Right atrium auricular region (tissue), 2 donors: Measurements from ENCODE around the gene SRP14. TPM values are rescaled to one million over a fixed set of nuclear protein-coding genes. Genes with fewer than 3 reads are reported as not detected.

Experiments
- DNase-seq: peaks from one replicate; pipeline ENCODE4 v3.0.0-alpha.2; 2019; ENCODE audit warnings: low spot score
- H3K27ac ChIP-seq, 2 donors: fragments of 200-600 bp; sonication (generic); 1 replicate in 1 of 2; 2 replicates in 1 of 2; pipeline ENCODE4 v1.5.1; 2016 to 2019
- H3K27me3 ChIP-seq, 2 donors: fragments of 200-600 bp; sonication (generic); one replicate each; pipeline versions ENCODE4 v1.5.1 to v1.6.0; 2017 to 2019
- H3K36me3 ChIP-seq: fragments of 200-600 bp; sonication (generic); one replicate; pipeline ENCODE4 v1.5.1; 2016
- H3K4me1 ChIP-seq, 2 donors: fragments of 200-600 bp; sonication (generic); one replicate each; pipeline versions ENCODE4 v1.5.1 to v1.6.0; 2017 to 2019
- H3K4me3 ChIP-seq, 2 donors: fragments of 200-600 bp; sonication (generic); 1 replicate in 1 of 2; 2 replicates in 1 of 2; pipeline ENCODE4 v1.5.1; 2017 to 2019; ENCODE audit warnings: mild to moderate bottlenecking in 1 of 2, moderate library complexity in 1 of 2
- H3K9me3 ChIP-seq, 2 donors: fragments of 200-600 bp; sonication (generic); one replicate each; pipeline ENCODE4 v1.5.1; 2019
- total RNA-seq, 2 donors: library from RNA; depleted of rRNA; stranded (reverse); fragments of >200 nt; gene quantifications; one replicate each; pipeline ENCODE4 v1.1.0, GENCODE V29; 2016
- TF ChIP-seq, protein P1 (sequence below), 2 donors: fragments of 200-600 bp; sonication (generic); IDR thresholded peaks; one replicate each; pipeline ENCODE4 v1.5.1; 2019; ENCODE audit warnings: antibody characterized with exemption in 2 of 2

The SRP14 gene
- total RNA-seq, 2 donors from 2014 or later = 255 to 283 TPM

DNA sequence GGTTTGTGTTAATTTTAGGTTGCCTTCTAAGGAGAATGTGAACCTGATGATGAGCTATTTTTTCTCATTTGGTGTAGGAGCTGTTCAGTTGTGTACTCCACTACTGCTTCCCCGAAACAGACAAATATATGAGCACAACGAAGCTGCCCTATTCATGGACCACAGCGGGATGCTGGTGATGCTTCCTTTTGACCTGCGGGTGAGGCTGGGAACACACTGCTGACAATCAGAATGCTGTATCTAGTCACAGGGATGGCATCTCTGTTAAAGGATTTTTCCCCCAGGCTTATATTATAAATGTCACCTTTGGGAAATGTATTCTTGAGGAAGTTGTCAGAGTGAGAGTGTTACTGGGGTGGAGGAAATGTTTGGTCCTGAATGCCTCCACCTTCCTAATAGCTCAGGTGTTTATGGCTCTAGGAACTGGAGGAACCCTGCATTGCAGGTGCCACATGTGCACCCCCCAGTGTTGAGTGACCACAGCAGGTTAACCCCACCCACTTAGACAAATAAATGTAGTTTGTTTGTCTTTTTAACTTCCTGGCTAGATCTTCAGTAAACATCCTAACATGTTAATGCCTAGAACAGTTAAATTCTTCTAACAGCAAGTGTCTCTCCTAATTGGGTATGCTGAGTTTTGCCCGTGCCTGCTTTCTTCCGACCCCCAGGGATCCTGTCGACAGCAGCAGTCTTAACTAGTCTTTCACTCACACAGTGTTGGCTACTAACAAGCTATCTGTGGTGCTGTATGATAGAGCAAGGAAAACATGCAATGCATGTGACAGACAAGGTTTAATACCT, 35.7 kb downstream of the SRP14 start:
- no peak overlapping the region for H3K27ac ChIP-seq
- H3K4me3 ChIP-seq = no peak overlapping the region
- DNase-seq = no peak
- no peaks in the 10 kb centered on the region for H3K27me3 ChIP-seq
- no peaks in the 10 kb centered on the region for H3K4me1 ChIP-seq
- H3K9me3 ChIP-seq = no peaks in the 10 kb centered on the region
- peaks cover 82% of the 10 kb centered on the region for H3K36me3 ChIP-seq
- TF ChIP-seq, protein P1, sequence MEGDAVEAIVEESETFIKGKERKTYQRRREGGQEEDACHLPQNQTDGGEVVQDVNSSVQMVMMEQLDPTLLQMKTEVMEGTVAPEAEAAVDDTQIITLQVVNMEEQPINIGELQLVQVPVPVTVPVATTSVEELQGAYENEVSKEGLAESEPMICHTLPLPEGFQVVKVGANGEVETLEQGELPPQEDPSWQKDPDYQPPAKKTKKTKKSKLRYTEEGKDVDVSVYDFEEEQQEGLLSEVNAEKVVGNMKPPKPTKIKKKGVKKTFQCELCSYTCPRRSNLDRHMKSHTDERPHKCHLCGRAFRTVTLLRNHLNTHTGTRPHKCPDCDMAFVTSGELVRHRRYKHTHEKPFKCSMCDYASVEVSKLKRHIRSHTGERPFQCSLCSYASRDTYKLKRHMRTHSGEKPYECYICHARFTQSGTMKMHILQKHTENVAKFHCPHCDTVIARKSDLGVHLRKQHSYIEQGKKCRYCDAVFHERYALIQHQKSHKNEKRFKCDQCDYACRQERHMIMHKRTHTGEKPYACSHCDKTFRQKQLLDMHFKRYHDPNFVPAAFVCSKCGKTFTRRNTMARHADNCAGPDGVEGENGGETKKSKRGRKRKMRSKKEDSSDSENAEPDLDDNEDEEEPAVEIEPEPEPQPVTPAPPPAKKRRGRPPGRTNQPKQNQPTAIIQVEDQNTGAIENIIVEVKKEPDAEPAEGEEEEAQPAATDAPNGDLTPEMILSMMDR (IDR thresholded peaks at IDR 0.05) = no peak

DNA sequence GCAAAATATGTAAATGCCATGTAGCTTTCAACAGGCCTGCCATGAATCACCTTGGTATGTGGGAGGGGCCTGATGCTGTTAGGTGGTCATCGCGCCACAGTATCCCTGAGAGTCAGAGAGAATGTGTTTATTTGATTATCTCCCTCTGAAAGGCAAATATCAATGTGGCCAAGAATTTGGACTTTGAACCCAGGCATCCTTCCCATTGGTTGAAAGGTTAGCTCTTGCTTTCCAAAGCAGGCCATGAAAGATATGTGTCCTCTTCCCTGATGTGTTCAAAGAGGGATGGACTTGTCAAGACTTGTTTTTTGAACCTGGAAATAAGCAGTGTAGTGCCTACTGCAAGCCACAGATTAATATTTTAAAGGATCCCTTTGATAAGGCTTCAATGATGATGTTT, 36.7 kb downstream of the SRP14 start:
- no peak overlapping the region for H3K4me3 ChIP-seq
- no peaks in the 10 kb centered on the region for H3K27me3 ChIP-seq
- no peaks in the 10 kb centered on the region for H3K9me3 ChIP-seq
- no peak for DNase-seq
- no peaks in the 10 kb centered on the region for H3K4me1 ChIP-seq
- TF ChIP-seq, protein P1 (IDR thresholded peaks at IDR 0.05) = no peak
- no peak overlapping the region for H3K27ac ChIP-seq
- H3K36me3 ChIP-seq = peaks cover 77% of the 10 kb centered on the region

- H3K36me3 ChIP-seq = peaks cover 68% of the 10 kb centered on the region
Measured at GRCh38 chr15:39999538-40000200, 39.3 kb downstream of the SRP14 start.

DNA sequence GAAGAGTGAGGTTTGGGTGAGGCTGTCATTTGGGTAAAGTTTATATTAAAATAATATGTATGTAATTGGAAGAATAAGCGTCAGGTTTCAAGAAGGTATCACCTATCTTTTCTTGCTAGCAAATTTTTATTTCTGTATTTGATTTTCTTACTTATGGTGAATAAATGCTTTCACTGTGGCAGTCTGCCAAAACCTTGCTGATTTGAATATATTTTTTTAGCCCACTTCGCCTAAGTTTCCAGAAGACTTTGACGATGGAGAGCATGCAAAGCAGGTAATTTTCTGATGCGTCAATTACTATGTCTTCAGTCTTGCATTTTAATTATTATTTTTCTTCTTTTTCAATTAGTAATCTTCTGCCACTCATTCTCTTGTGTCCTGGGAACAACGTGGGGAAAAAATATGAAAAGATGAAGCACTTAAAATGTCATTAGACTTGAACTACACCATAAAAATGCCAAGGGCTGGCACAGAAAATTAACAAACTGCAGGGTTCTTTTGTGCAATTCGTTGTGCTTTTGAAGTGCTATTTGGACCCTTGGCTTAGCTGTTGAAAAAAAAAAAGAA, 40.4 kb downstream of the SRP14 start:
- Histone ChIP-seq H3K9me3 (no peaks in the 10 kb centered on the region), H3K4me3 (no peak overlapping the region), H3K27me3 (no peaks in the 10 kb centered on the region), H3K4me1 (no peaks in the 10 kb centered on the region), H3K27ac (no peak overlapping the region), H3K36me3 (peaks cover 62% of the 10 kb centered on the region)
- DNase-seq = no peak
- TF ChIP-seq, protein P1 (IDR thresholded peaks at IDR 0.05) = no peak

More at GRCh38 chr15:39999538-40000200, 39.3 kb downstream of the SRP14 start:
- Histone ChIP-seq H3K27ac (no peak overlapping the region), H3K4me3 (no peak overlapping the region), H3K27me3 (no peaks in the 10 kb centered on the region), H3K4me1 (no peaks in the 10 kb centered on the region), H3K9me3 (no peaks in the 10 kb centered on the region)
- TF ChIP-seq, protein P1 (IDR thresholded peaks at IDR 0.05) = no peak
- DNase-seq = no peak

DNA sequence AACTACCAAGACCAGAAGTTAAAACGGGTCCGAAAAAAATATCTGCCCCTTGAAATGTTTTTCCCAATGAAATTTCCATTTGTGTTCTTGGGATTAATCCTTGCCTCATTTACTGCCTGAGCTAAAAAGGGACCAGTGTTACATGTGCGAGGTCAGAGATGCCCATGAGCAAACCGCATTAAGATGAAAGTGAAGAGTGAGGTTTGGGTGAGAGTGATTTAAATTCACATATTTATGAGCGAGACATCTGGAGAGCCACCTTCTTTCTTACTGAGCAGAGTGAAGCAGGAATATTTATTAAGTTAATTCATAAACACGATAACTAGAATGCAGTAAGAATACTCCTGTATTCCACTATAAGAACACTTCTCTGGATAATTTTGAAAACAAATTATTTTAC, 41.3 kb downstream of the SRP14 start:
- H3K4me1 ChIP-seq = no peaks in the 10 kb centered on the region
- TF ChIP-seq, protein P1 (IDR thresholded peaks at IDR 0.05) = no peak
- H3K27me3 ChIP-seq = no peaks in the 10 kb centered on the region
- peaks cover 62% of the 10 kb centered on the region for H3K36me3 ChIP-seq
- no peak overlapping the region for H3K27ac ChIP-seq
- no peaks in the 10 kb centered on the region for H3K9me3 ChIP-seq
- no peak overlapping the region for H3K4me3 ChIP-seq
- DNase-seq = no peak
